ELF-1 (cell line): ENCODE data around the gene PARD6A.

Experiments used
- DNase-seq: peaks from one replicate; pipeline ENCODE4 v3.0.0-alpha.2; 2016; ENCODE audit warnings: low read depth, low spot score

Gene PARD6A

GRCh38 chr16:67653789-67654402 lies 6.9 kb upstream of the PARD6A start:
- no peak for DNase-seq

GRCh38 chr16:67654403-67654911 lies 6.3 kb upstream of the PARD6A start:
- DNase-seq: no peak

GRCh38 chr16:67655363-67655762 lies 5.4 kb upstream of the PARD6A start:
- DNase-seq: no peak

GRCh38 chr16:67656344-67657016 lies 4.3 kb upstream of the PARD6A start:
- DNase-seq: no peak

- no peak for DNase-seq
These were observed 3.6 kb upstream of the PARD6A start for GRCh38 chr16:67657017-67657608.

- DNase-seq: no peak
These were observed 2.8 kb upstream of the PARD6A start for GRCh38 chr16:67657751-67658518.

- no peak for DNase-seq
These were observed 1.7 kb upstream of the PARD6A start for GRCh38 chr16:67658849-67659674.

- peak; percentile 95 for DNase-seq
These were observed 841 bp upstream of the PARD6A start, which contains the start of gene ACD for GRCh38 chr16:67659675-67660563. Gene ACD (minus strand): TSS chr16:67660260. CDS start chr16:67660220, 40 bp downstream.

- peak; percentile 85 for DNase-seq
These were observed 471 bp downstream of the PARD6A start for GRCh38 chr16:67661101-67661761.

GRCh38 chr16:67661886-67662652 lies 1.3 kb downstream of the PARD6A start:
- no peak for DNase-seq

GRCh38 chr16:67662653-67663010 lies 1.9 kb downstream of the PARD6A start:
- no peak for DNase-seq

GRCh38 chr16:67663151-67663876 lies 2.6 kb downstream of the PARD6A start:
- DNase-seq: no peak

GRCh38 chr16:67663877-67664222 lies 3.1 kb downstream of the PARD6A start:
- DNase-seq: no peak

- no peak for DNase-seq
These were observed 3.5 kb downstream of the PARD6A start for GRCh38 chr16:67664258-67664657.

GRCh38 chr16:67664871-67665270 lies 4.1 kb downstream of the PARD6A start:
- DNase-seq: no peak

- DNase-seq: no peak
These were observed 4.8 kb downstream of the PARD6A start for GRCh38 chr16:67665598-67665997.

GRCh38 chr16:67666032-67666551 lies 5.3 kb downstream of the PARD6A start:
- no peak for DNase-seq
